Sigmoid colon (tissue), 4 donors: ENCODE measurements around the gene VPS13D.

Experiments used
- CTCF ChIP-seq, 4 experiments: fragments of 450-650 bp in 3 of 4; fragments of 200-600 bp in 1 of 4; IDR thresholded peaks; one replicate each; pipeline ENCODE4 v1.5.1; 2016 to 2019; ENCODE audit warnings: antibody characterized with exemption in 4 of 4, mild to moderate bottlenecking in 3 of 4, moderate library complexity in 2 of 4
- EP300 ChIP-seq, 4 donors: sonication (generic); formaldehyde crosslinking; IDR thresholded peaks; one replicate each; pipeline ENCODE4 v1.6.1; 2017; ENCODE audit warnings: antibody characterized with exemption in 4 of 4
- POLR2AphosphoS5 ChIP-seq, 4 donors: sonication (generic); formaldehyde crosslinking; IDR thresholded peaks; one replicate each; pipeline ENCODE4 v1.6.1; 2017; ENCODE audit warnings: antibody characterized with exemption in 4 of 4

DNA sequence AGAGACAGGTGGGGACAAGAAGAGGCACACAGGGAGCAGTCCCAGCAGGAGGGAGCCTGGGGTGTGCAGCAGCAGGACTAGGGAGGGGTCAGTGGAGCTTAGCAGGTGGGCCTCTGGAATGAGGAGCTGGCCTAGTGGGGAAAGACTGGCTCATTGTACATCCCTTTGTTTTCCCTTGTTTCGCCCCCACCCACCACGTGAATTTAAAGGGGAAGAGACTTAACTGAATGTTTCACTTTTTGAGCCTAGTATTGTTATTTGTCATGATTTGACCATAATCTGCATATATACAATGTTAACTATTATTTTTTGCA, 206.5 kb downstream of the VPS13D start:
- no peak for TF ChIP-seq CTCF (IDR thresholded peaks at IDR 0.05)
- TF ChIP-seq EP300 (IDR thresholded peaks at IDR 0.05) = no peak
- no peak for TF ChIP-seq POLR2AphosphoS5 (IDR thresholded peaks at IDR 0.05)
